ENCODE data around the gene IL13RA1. TPM values are rescaled to one million over a fixed set of nuclear protein-coding genes. Genes with fewer than 3 reads are reported as not detected.

IL13RA1 gene
- total and polyA plus RNA-seq, 10 of the 15 experiments (the other 5 are each of a cell fraction or from before 2014, with no cell fraction given), result 2.3 to 14.2 (median 8.4) TPM

DNA sequence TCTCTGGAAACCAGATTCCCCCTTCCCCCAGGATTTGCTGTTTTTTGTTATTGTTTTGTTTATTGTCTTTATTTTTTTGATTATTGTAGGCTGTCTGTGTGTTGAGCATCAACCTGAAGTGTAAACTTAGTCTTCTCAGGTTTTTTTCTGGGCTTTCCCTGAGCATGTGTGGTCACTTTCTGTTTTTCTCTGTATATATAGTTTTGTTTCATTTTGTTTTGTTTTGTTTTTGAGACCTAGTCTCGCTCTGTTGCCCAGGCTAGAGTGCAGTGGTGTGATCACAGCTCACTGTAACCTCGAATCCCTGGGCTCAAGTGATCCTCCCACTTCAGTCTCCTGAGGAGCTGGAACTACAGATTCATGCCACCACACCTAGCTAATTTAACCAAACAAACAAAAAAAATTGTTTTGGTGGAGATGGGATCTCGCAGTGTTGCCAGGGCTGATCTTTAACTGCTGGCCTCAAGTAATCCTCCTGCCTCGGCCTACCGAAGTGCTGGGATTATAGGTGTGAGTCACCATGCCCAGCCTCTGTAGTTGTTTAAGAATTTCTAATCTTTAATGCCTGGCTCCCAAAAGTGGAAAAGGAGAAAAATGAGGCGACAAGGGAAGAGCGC lies 9.1 kb downstream of the IL13RA1 start:
- intact Hi-C loops (cut with micrococcal nuclease; ENCODE audit: unreplicated experiment) (no loop called here), in situ Hi-C loops (cut with MboI) (no loop called here)
- Histone ChIP-seq H3K9me3 (replicated peaks; ENCODE audit: control insufficient read depth, insufficient read depth, low read length) (peaks cover 1% of the 10 kb centered on the region; the same call in 2 of the 3 replicates), H3K4me2 (ENCODE audit: control insufficient read depth, insufficient read depth) (no peak overlapping the region), H3K36me3 (ENCODE audit: control insufficient read depth in 2 of 2, insufficient read depth in 2 of 2, low read length in 1 of 2) (no peaks in the 10 kb centered on the region), H3K27me3 (replicated peaks in 1 of 2; ENCODE audit: control insufficient read depth in 2 of 2, insufficient read depth in 2 of 2, low read length in 1 of 2) (no peaks in the 10 kb centered on the region), H3K4me1 (ENCODE audit: control insufficient read depth, insufficient read depth, low read length) (peaks cover 3% of the 10 kb centered on the region; the same call in 1 of the 2 replicates), H3K27ac (ENCODE audit: control insufficient read depth, insufficient read depth) (no peak overlapping the region), H3K9ac (ENCODE audit: control insufficient read depth, insufficient read depth, low read length) (no peak overlapping the region), H2AFZ (ENCODE audit: control insufficient read depth, low read depth, low read length) (no peak overlapping the region), H3K4me3 (no peak overlapping the region), H4K20me1 (ENCODE audit: control insufficient read depth, insufficient read depth) (no peaks in the 10 kb centered on the region), H3K79me2 (ENCODE audit: control insufficient read depth, insufficient read depth, low read length) (no peaks in the 10 kb centered on the region)
- DNase-seq (ENCODE audit: low read depth, low spot score), result no peak
- peak; percentile 54 for FAIRE-seq
- BruUV-seq (replicated peaks), result no TSS peak
- ATAC-seq, result peak; percentile 92
- ChIA-PET SMC1A (ENCODE audit: uncharacterized antibody, unreplicated experiment) (interaction anchor here (1.0 to 1.6 kb wide), 5 partner anchors 9 to 24 kb away, joined by 3 to 6 read pairs (median 3); no protein-coding TSS in a partner anchor), CTCF (no interaction called here), POLR2A (interaction anchor here (1.0 to 2.3 kb wide), 2 partner anchors 9 to 12 kb away, joined by 5 to 11 read pairs; partner anchors contain the start of gene IL13RA1), RAD21 (ENCODE audit: unreplicated experiment) (interaction anchor here (0.9 kb wide), 1 partner anchor 15 kb away, joined by 4 read pairs; no protein-coding TSS in a partner anchor)
- 60% methylated on average over 7 of the region's 7 CpGs for WGBS (ENCODE audit: insufficient coverage, insufficient replicate concordance, low lambda C conversion rate, missing lambda C conversion rate)
- TF ChIP-seq, protein P1, sequence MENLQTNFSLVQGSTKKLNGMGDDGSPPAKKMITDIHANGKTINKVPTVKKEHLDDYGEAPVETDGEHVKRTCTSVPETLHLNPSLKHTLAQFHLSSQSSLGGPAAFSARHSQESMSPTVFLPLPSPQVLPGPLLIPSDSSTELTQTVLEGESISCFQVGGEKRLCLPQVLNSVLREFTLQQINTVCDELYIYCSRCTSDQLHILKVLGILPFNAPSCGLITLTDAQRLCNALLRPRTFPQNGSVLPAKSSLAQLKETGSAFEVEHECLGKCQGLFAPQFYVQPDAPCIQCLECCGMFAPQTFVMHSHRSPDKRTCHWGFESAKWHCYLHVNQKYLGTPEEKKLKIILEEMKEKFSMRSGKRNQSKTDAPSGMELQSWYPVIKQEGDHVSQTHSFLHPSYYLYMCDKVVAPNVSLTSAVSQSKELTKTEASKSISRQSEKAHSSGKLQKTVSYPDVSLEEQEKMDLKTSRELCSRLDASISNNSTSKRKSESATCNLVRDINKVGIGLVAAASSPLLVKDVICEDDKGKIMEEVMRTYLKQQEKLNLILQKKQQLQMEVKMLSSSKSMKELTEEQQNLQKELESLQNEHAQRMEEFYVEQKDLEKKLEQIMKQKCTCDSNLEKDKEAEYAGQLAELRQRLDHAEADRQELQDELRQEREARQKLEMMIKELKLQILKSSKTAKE (IDR thresholded peaks at IDR 0.05; ENCODE audit: low read depth, poor library complexity, severe bottlenecking), result peak; percentile 24
- TF ChIP-seq, protein P2, sequence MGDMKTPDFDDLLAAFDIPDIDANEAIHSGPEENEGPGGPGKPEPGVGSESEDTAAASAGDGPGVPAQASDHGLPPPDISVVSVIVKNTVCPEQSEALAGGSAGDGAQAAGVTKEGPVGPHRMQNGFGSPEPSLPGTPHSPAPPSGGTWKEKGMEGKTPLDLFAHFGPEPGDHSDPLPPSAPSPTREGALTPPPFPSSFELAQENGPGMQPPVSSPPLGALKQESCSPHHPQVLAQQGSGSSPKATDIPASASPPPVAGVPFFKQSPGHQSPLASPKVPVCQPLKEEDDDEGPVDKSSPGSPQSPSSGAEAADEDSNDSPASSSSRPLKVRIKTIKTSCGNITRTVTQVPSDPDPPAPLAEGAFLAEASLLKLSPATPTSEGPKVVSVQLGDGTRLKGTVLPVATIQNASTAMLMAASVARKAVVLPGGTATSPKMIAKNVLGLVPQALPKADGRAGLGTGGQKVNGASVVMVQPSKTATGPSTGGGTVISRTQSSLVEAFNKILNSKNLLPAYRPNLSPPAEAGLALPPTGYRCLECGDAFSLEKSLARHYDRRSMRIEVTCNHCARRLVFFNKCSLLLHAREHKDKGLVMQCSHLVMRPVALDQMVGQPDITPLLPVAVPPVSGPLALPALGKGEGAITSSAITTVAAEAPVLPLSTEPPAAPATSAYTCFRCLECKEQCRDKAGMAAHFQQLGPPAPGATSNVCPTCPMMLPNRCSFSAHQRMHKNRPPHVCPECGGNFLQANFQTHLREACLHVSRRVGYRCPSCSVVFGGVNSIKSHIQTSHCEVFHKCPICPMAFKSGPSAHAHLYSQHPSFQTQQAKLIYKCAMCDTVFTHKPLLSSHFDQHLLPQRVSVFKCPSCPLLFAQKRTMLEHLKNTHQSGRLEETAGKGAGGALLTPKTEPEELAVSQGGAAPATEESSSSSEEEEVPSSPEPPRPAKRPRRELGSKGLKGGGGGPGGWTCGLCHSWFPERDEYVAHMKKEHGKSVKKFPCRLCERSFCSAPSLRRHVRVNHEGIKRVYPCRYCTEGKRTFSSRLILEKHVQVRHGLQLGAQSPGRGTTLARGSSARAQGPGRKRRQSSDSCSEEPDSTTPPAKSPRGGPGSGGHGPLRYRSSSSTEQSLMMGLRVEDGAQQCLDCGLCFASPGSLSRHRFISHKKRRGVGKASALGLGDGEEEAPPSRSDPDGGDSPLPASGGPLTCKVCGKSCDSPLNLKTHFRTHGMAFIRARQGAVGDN (IDR thresholded peaks at IDR 0.05), result no peak
- TF ChIP-seq, protein P3, sequence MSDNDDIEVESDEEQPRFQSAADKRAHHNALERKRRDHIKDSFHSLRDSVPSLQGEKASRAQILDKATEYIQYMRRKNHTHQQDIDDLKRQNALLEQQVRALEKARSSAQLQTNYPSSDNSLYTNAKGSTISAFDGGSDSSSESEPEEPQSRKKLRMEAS (IDR thresholded peaks at IDR 0.05; ENCODE audit: low read depth, low read length), result no peak
- no peak for TF ChIP-seq CEBPB (IDR thresholded peaks at IDR 0.05; ENCODE audit: borderline replicate concordance in 1 of 2, low read depth in 2 of 2, low read length in 2 of 2)
- TF ChIP-seq, protein P4, sequence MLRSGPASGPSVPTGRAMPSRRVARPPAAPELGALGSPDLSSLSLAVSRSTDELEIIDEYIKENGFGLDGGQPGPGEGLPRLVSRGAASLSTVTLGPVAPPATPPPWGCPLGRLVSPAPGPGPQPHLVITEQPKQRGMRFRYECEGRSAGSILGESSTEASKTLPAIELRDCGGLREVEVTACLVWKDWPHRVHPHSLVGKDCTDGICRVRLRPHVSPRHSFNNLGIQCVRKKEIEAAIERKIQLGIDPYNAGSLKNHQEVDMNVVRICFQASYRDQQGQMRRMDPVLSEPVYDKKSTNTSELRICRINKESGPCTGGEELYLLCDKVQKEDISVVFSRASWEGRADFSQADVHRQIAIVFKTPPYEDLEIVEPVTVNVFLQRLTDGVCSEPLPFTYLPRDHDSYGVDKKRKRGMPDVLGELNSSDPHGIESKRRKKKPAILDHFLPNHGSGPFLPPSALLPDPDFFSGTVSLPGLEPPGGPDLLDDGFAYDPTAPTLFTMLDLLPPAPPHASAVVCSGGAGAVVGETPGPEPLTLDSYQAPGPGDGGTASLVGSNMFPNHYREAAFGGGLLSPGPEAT (IDR thresholded peaks at IDR 0.05; ENCODE audit: low read depth), result peak; percentile 72
- TF ChIP-seq IKZF1 (conservative IDR thresholded peaks at IDR 0.05), result no peak
- TF ChIP-seq NR2F1 (conservative IDR thresholded peaks at IDR 0.05), result no peak
- peak in 1 of 2 experiments; percentile 24; a peak in 1 of 4 replicates for TF ChIP-seq BHLHE40 (IDR thresholded peaks at IDR 0.05; ENCODE audit: borderline replicate concordance in 1 of 2, low read depth in 2 of 2, low read length in 1 of 2)
- no peak for TF ChIP-seq BRCA1 (IDR thresholded peaks at IDR 0.05; ENCODE audit: low read depth, low read length)
- no peak for TF ChIP-seq SREBF2 (IDR thresholded peaks at IDR 0.05; ENCODE audit: low read length)
- TF ChIP-seq NBN (IDR thresholded peaks at IDR 0.05), result 0 out of 2 replicates have a peak, but pooled peaks have one; percentile 51
- no peak for TF ChIP-seq CHD4 (IDR thresholded peaks at IDR 0.05)
- TF ChIP-seq RB1 (IDR thresholded peaks at IDR 0.05; ENCODE audit: borderline replicate concordance), result no peak
- TF ChIP-seq ZNF207 (IDR thresholded peaks at IDR 0.05; ENCODE audit: borderline replicate concordance), result no peak
- no peak for TF ChIP-seq DPF2 (IDR thresholded peaks at IDR 0.05)
- TF ChIP-seq RBBP5 (conservative IDR thresholded peaks at IDR 0.05), result no peak
- TF ChIP-seq HCFC1 (IDR thresholded peaks at IDR 0.05; ENCODE audit: low read length), result no peak
